SH-SY5Y (cell line): ENCODE data around the gene HACL1.

ENCODE experiments used
- GATA2 ChIP-seq: IDR thresholded peaks from 2 replicates; pipeline ENCODE4 v1.6.1; 2011; ENCODE audit warnings: mild to moderate bottlenecking, low read depth, low read length
- GATA3 ChIP-seq: IDR thresholded peaks from 2 replicates; pipeline ENCODE4 v1.6.1; 2011; ENCODE audit warnings: low read depth, mild to moderate bottlenecking, low read length, moderate library complexity

DNA sequence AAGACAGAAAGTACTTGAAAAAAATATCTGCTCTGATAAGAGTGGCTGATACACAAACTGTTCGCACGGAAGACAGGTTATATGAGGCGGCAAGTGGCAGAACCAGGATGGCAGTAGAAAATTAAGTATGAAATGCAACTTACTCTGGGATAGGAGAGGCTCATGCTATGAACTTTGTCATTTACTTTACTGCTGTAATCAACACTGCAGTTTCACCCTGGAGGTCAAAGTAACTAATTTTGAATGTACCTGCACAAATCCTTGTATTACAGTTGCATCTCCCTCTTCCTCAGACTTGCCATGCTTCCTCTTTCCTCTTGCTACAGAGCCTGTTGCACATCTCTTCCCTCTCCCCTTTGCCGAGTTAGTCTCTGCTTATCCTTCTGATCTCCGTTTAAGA is 38.8 kb downstream of the HACL1 start:
- TF ChIP-seq GATA3 (no peak), GATA2 (no peak)
